SKM-1 (cell line): ENCODE results near the gene PGBD2.
"Not testable (repeated sequence)": the region's sequence is repeated elsewhere in the genome, so short reads cannot be mapped to it uniquely, and the experiment has no call there.

Experiments used
- DNase-seq: peaks from one replicate; lab custom pipeline; 2025; ENCODE audit not compliant: unreplicated experiment; lab: John Stamatoyannopoulos, UW

Gene PGBD2

GRCh38 chr1:248889914-248890243, 16.2 kb upstream of the PGBD2 start:
- DNase-seq, result not testable (repeated sequence)

- DNase-seq, result no peak
Measured at GRCh38 chr1:248890549-248891498, 15.2 kb upstream of the PGBD2 start.

GRCh38 chr1:248891758-248892157, 14.3 kb upstream of the PGBD2 start:
- DNase-seq, result no peak

DNA sequence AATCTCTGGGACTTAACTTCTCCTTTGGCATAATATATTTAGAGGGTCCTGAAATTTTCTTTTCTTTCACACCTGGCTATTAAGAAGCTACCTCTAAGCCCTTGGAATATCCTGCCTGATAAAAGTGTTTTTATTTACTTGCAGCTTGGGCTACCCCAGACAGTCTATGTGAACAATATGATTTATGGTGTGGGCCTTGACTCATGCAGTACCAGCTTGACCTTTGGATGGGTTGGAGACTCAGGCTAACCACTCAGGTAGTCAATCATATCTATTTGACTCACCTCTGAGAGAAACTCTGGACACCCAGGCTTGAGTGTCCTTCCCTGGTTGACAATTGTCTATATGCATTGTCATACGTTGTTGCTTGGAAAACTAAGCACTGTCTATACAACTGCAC, 13.4 kb upstream of the PGBD2 start:
- DNase-seq, result no peak

- no peak for DNase-seq
Measured at GRCh38 chr1:248894837-248895236, 11.2 kb upstream of the PGBD2 start.

GRCh38 chr1:248897412-248898337, 8.4 kb upstream of the PGBD2 start:
- no peak for DNase-seq

- DNase-seq, result no peak
Measured at GRCh38 chr1:248900637-248901036, 5.4 kb upstream of the PGBD2 start.

DNA sequence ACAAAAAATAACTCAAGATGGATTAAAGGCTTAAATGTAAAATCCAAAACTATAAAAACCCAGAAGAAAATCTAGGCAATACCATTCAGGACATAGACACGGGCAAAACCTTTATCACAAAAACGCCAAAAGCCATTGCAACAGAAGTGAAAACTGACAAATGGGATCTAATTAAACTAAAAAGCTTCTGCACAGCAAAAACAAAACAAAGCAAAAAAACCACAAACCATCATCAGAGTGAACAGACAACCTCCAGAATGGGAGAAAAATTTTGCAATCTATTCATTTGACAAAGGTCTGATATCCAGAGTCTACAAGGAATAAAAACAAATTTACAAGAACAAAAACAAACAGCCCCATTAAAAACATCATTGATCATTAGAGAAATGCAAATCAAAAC, 4.5 kb upstream of the PGBD2 start:
- no peak for DNase-seq

DNA sequence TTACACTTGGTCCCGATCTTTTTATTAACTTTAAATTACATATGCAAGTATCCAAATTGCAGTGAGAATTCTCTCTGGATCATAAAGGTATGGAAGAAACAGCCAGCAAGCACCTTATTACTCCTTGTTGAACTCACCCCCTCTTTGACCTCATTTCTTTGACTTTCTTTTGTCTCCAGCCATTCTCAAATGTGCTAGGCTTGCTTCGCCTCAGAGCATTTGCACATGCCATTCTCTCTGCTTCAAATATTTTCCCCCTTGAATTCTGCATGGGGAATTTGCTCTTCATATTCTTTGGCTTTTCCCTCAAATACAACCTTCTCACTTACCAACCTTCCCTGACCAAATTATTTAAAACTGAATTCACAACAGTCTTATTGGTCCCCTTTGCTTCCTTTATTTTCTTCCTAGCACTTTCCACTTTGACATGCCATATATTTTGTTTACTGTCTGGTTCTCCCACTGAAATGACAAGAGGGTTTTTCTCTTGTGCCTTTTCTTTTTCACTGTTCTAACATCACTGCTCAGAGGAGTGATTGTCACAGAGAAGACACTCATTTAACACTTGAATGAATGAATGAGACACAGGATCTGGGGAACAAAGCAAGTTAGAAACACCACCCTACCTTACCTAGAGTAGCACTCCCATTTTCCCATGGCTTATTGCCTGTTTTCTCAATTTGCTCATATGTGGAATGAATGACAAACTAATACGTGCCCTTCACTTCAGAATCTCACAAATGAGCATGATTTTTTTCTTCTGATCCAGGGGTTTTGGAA, 1.4 kb upstream of the PGBD2 start:
- DNase-seq, result no peak

DNA sequence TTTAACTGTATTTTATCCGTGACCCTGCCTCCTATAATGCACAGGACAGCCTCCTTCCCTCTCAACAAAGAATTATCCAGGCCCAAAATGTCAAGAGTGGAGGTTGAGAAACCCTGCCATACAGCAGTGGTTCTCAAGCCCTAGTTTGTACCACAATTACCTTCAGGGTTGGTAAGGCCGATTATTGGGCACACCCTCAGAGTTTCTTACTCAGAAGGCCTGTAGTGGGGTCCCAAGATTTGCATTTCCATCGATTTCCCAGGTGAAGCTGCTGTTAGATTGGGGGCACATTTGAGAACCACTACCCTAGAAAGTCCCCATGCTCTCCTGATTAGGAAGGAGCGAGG, 400 bp upstream of the PGBD2 start:
- DNase-seq, result no peak

GRCh38 chr1:248906753-248907661, 972 bp downstream of the PGBD2 start:
- no peak for DNase-seq

DNA sequence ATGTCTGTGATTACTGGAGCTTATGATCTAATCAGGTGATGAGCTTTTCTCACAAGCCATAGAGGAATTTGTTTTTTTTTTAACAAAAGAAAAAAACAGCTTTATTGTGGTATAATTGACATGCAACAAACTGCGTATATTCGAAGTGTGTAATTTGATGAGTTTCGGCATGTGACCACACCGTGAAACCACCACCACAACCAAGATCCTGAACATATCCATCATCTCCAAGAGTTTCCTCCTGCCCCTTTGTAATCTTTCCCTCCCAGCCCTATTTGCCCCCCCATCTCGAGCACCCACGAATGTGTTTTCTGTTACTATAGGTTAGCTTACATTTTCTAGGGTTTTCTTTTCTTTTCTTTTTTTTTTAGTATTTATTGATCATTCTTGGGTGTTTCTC, 4.7 kb downstream of the PGBD2 start:
- DNase-seq, result no peak

- no peak for DNase-seq
Measured at GRCh38 chr1:248913933-248914332, 7.9 kb downstream of the PGBD2 start.

DNA sequence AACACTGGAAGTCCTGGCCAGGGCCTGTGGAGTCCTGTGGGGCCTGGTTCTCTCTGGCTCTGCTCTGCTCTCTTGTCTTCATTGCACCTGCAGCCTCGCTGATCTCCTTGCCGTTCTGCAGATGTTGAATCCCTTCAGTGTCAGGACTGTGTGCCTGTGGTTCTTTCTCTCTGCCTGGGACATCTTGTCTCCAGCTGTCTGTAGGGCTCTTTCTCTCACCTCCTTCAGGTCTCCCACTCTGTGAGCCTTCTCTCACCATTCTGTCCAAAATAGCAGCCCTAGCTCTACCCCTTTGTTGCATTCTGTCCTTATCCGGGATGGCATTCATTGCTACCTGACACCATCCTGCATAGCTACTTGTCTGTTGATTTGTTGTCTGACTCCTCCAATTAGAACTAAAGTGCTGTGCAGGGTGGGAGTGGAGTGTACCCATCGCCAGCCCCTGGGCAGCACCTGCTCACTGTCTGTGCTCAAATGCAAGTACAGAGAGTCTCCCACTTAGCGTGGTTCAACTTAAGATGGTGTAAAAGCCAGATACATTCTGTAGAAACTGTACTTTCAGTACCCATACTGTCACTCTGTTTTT, 8.9 kb downstream of the PGBD2 start:
- DNase-seq, result no peak

- DNase-seq, result no peak
Measured at GRCh38 chr1:248918131-248918530, 12.1 kb downstream of the PGBD2 start.

DNA sequence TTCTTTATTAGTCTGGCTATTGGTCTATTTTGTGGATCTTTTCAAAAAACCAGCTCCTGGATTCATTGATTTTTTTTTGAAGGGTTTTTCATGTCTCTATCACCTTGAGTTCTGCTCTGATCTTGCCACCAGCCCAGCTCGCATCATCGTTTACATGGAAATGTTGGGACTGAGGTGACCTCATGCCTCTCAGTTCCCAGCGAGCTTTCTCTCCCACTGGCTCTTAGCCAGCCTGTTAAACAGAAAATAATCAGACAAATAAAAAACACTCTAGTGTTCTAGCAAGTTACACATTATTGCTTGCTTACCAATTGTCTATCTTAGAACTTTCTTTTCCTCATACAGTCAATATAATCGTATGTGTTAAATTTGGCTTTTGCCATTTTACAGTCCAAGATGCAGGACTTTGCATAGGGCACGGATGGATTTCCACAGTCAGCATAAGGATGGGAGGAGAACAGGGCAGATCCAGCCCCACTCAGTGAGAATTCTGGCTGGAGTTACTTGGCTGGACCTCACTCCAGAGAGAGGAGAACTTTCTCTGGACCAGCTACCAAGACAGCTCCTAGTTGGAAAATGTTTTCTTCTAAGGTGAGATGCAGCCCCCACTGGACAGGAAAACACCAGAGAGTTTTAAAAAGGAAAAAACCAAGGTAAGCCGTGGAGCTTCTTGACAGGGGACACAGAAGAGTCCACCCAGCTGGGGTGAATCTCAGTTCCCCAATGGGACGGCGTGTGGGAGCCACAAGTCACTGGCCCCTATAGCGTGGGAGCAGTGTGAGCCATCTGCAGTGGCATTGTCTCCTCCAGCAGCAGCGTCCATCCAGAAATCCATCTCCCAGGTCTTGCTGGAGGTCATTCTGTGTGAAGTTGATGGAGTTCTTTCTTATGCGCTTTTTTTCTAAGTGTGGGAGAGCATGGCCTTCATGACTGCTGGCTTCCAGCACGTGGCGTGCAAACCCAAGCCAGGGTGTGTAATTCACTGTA, 17.6 kb downstream of the PGBD2 start:
- no peak for DNase-seq

- peak; percentile 58 for DNase-seq
Measured at GRCh38 chr1:248924696-248925532, 18.9 kb downstream of the PGBD2 start.

DNA sequence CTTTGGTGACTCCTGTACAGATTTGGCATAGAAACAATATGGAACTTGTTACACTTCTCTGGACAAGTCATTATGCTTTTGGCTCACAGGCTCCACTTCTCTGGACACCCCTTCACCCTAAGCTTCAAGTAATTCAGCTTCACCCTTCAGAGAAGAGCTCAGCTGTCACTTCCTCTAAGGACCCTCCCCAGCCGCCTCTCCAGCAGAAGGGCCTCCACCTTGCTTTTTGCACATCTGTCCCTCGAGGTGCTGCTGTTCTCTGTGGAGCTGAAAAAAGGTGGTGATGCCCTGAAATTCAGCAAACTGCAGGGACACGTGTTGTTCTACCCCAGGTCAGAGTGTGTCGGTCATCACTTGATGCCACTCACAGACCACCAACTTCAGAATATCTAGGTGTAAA, 19.8 kb downstream of the PGBD2 start:
- not testable (repeated sequence) for DNase-seq
